Caco-2 (cell line): ENCODE measurements around the gene MSL3. TPM values are rescaled to one million over a fixed set of nuclear protein-coding genes. Genes with fewer than 3 reads are reported as not detected.

Source experiments
- BruUV-seq: library from RNA; stranded (reverse); fragments of 400-500 nt; replicated peaks from 2 replicates; lab custom pipeline; 2021; lab: Mats Ljungman, UMichigan
- CTCF ChIA-PET: fragments of 300-600 bp; sonication (Branson Sonifier 250); formaldehyde crosslinking; loops from one replicate; lab custom pipeline; 2022; ENCODE audit warnings: antibody characterized with exemption; lab: Charles Lee
- POLR2A ChIA-PET: fragments of 300-600 bp; sonication (Branson Sonifier 250); formaldehyde crosslinking; loops from one replicate; lab custom pipeline; 2022; ENCODE audit warnings: antibody characterized with exemption; lab: Charles Lee
- DNase-seq, 2 experiments: peaks; one replicate each; pipeline versions ENCODE4 v3.0.0 to v3.0.0-alpha.2; 2020 to 2022
- H3K27me3 ChIP-seq: replicated peaks from 2 replicates; pipeline ENCODE4 v1.6.0; 2011; ENCODE audit warnings: low read length; ENCODE audit not compliant: control insufficient read depth, insufficient read depth
- H3K36me3 ChIP-seq: 2 replicates; pipeline ENCODE4 v1.5.1; 2011; ENCODE audit warnings: low read length; ENCODE audit not compliant: control insufficient read depth, insufficient read depth
- H3K4me1 ChIP-seq: fragments of 250-450 bp; sonication (Bioruptor Pico); 2 replicates; pipeline ENCODE4 v1.5.1; 2020; ENCODE audit warnings: mild to moderate bottlenecking
- H3K4me3 ChIP-seq: 2 replicates; pipeline ENCODE4 v1.5.1; 2011; ENCODE audit warnings: low read depth, mild to moderate bottlenecking, control low read depth, low read length
- H3K9me3 ChIP-seq: fragments of 250-450 bp; sonication (Bioruptor Pico); 2 replicates; pipeline ENCODE4 v1.5.1; 2020; ENCODE audit warnings: mild to moderate bottlenecking, moderate library complexity
- H3K27ac Mint-ChIP-seq: one replicate; pipeline ENCODE4 v1.8.0; 2022; ENCODE audit warnings: mixed read lengths; ENCODE audit not compliant: unreplicated experiment
- H3K27me3 Mint-ChIP-seq: one replicate; pipeline ENCODE4 v1.8.0; 2022; ENCODE audit warnings: mixed read lengths; ENCODE audit not compliant: insufficient read depth, unreplicated experiment
- H3K36me3 Mint-ChIP-seq: one replicate; pipeline ENCODE4 v1.8.0; 2022; ENCODE audit warnings: mild to moderate bottlenecking, mixed read lengths; ENCODE audit not compliant: insufficient read depth, unreplicated experiment
- H3K4me1 Mint-ChIP-seq: one replicate; pipeline ENCODE4 v1.8.0; 2022; ENCODE audit warnings: low read depth, mixed read lengths; ENCODE audit not compliant: unreplicated experiment
- H3K4me3 Mint-ChIP-seq: one replicate; pipeline ENCODE4 v1.8.0; 2022; ENCODE audit warnings: mild to moderate bottlenecking, moderate library complexity, mixed read lengths; ENCODE audit not compliant: unreplicated experiment
- H3K9me3 Mint-ChIP-seq: one replicate; pipeline ENCODE4 v1.8.0; 2022; ENCODE audit warnings: mixed read lengths; ENCODE audit not compliant: unreplicated experiment
- CTCF ChIP-seq, 2 experiments: fragments of 200-600 bp in 1 of 2; IDR thresholded peaks; 1 replicate in 1 of 2; 2 replicates in 1 of 2; pipeline versions ENCODE4 v1.5.1 to v1.8.0; 2011 to 2022; ENCODE audit warnings: antibody characterized with exemption in 1 of 2, control low read depth in 1 of 2, inconsistent platforms in 1 of 2, low read depth in 1 of 2, low read length in 1 of 2, mild to moderate bottlenecking in 1 of 2, moderate library complexity in 1 of 2; ENCODE audit not compliant: insufficient read depth in 1 of 2, severe bottlenecking in 1 of 2, unreplicated experiment in 1 of 2
- intact Hi-C: fragments of 100-400 bp; cut with micrococcal nuclease; formaldehyde crosslinking; loops from one replicate; pipeline ENCODE4 v1.10.0; 2022; ENCODE audit not compliant: unreplicated experiment
- total RNA-seq: library from RNA; stranded (reverse); gene quantifications from 2 replicates; pipeline ENCODE4 v1.2.3, GENCODE V29; 2022

MSL3 gene
- total RNA-seq, 1 experiment from 2014 or later, result 14.0 TPM

GRCh38 chrX:11791537-11791936 lies 33.5 kb downstream of the MSL3 start:
- H3K4me3 Mint-ChIP-seq, result no peak overlapping the region
- no peak for DNase-seq
- ChIA-PET CTCF (no interaction called here), POLR2A (no interaction called here)
- H3K36me3 ChIP-seq, result no peaks in the 10 kb centered on the region
- no peaks in the 10 kb centered on the region for H3K9me3 Mint-ChIP-seq
- no peak for TF ChIP-seq CTCF (IDR thresholded peaks at IDR 0.05; ENCODE audit: insufficient read depth in 1 of 2, low read depth in 1 of 2, low read length in 1 of 2, severe bottlenecking in 1 of 2, unreplicated experiment in 1 of 2)
- no peaks in the 10 kb centered on the region for H3K27me3 ChIP-seq
- H3K4me1 ChIP-seq, result no peaks in the 10 kb centered on the region
- no peaks in the 10 kb centered on the region for H3K27me3 Mint-ChIP-seq
- H3K9me3 ChIP-seq, result no peaks in the 10 kb centered on the region
- H3K4me3 ChIP-seq, result no peak overlapping the region
- no peak overlapping the region for H3K27ac Mint-ChIP-seq
- intact Hi-C loops, result no loop called here
- no peaks in the 10 kb centered on the region for H3K36me3 Mint-ChIP-seq
- H3K4me1 Mint-ChIP-seq, result no peaks in the 10 kb centered on the region
- BruUV-seq, result no TSS peak

- no peaks in the 10 kb centered on the region for H3K27me3 Mint-ChIP-seq
- no peaks in the 10 kb centered on the region for H3K27me3 ChIP-seq
- no peaks in the 10 kb centered on the region for H3K36me3 ChIP-seq
- no peak overlapping the region for H3K4me3 Mint-ChIP-seq
- H3K9me3 Mint-ChIP-seq, result no peaks in the 10 kb centered on the region
- ChIA-PET POLR2A (no interaction called here), CTCF (interaction anchor here (0.5 kb wide), 1 partner anchor 175 kb away, joined by 4 read pairs; no protein-coding TSS in a partner anchor)
- H3K36me3 Mint-ChIP-seq, result no peaks in the 10 kb centered on the region
- H3K4me1 ChIP-seq, result no peaks in the 10 kb centered on the region
- H3K4me1 Mint-ChIP-seq, result no peaks in the 10 kb centered on the region
- DNase-seq, result no peak
- no peak for TF ChIP-seq CTCF (IDR thresholded peaks at IDR 0.05; ENCODE audit: insufficient read depth in 1 of 2, low read depth in 1 of 2, low read length in 1 of 2, severe bottlenecking in 1 of 2, unreplicated experiment in 1 of 2)
- H3K9me3 ChIP-seq, result no peaks in the 10 kb centered on the region
- BruUV-seq, result no TSS peak
- H3K4me3 ChIP-seq, result no peak overlapping the region
- intact Hi-C loops, result no loop called here
- H3K27ac Mint-ChIP-seq, result no peak overlapping the region
Measured at GRCh38 chrX:11792461-11793421, 34.7 kb downstream of the MSL3 start.

- no peaks in the 10 kb centered on the region for H3K4me1 Mint-ChIP-seq
- no peaks in the 10 kb centered on the region for H3K36me3 Mint-ChIP-seq
- intact Hi-C loops, result no loop called here
- DNase-seq, result no peak
- no peak overlapping the region for H3K4me3 Mint-ChIP-seq
- Histone ChIP-seq H3K4me1 (no peaks in the 10 kb centered on the region), H3K9me3 (no peaks in the 10 kb centered on the region), H3K36me3 (no peaks in the 10 kb centered on the region), H3K27me3 (no peaks in the 10 kb centered on the region), H3K4me3 (no peak overlapping the region)
- ChIA-PET CTCF (no interaction called here), POLR2A (no interaction called here)
- no TSS peak for BruUV-seq
- H3K27me3 Mint-ChIP-seq, result no peaks in the 10 kb centered on the region
- H3K27ac Mint-ChIP-seq, result no peak overlapping the region
- H3K9me3 Mint-ChIP-seq, result no peaks in the 10 kb centered on the region
- TF ChIP-seq CTCF (IDR thresholded peaks at IDR 0.05; ENCODE audit: insufficient read depth in 1 of 2, low read depth in 1 of 2, low read length in 1 of 2, severe bottlenecking in 1 of 2, unreplicated experiment in 1 of 2), result no peak
Measured at GRCh38 chrX:11793734-11794133, 35.7 kb downstream of the MSL3 start.
